ENCODE data around the gene BTN1A1.

The BTN1A1 gene

DNA sequence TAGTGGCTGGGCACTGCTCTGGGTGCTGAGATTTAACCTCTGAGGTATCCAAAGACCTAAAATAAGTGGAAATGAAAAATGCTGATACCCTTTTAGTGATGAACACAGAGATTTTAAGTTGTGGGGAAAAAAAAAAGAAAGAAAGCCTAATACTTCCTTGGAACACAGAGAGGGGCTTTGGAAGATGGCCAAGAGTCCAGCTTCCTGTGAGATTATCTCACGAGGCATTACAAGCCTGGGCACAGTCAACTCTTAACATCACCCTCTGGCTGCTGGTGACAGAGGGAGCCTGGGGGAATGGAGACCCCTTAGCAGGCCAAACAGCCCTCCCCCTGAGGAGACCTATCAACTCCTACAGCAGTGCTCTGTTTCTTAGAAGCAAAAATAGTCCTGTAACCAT lies 22.7 kb upstream of the BTN1A1 start:
- peaks cover 11% of the 10 kb centered on the region for H3K4me1 ChIP-seq (ENCODE audit: insufficient read depth, low read length)

DNA sequence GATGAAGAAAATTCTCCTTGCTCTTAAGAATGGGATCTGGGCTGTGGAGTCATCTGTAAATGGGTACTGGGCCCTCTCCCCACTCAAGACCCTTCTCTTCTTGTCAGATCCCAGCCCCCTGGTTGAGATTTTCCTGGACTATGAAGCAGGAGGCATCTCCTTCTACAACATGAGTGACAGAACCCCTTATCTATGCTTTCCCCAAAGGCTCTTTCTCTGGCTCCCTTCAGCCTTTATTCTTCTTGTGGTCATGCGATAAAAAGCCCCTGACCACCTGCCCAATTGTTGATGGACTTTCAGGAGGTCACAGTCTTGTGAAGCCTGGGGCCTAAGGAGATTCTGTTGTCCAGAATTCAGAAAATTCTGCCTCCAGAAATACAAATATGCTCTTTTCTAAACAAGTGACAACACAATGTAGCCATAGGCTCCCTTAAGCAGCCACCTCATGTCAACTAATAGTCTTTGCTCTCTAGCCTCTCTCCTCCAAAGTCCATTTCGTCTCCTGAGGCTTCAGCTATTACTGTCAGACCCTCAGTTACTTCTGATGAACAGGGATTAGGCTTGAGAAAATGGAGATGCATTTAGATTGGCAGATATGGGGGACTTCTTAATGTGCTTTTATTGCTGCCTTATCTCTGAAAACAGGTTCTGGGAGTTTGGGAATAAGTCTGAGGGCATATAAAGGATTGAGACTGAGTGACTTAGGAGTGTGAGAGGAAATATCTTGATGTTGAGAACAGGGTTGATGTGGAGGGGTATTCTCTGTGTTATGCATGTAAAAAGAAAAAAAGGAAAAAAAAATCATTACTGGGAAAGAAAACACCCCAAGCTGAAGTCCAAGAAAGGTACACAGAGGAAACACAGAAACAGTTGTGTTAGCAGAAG lies 21.8 kb upstream of the BTN1A1 start:
- Histone ChIP-seq H3K9ac (ENCODE audit: low read length) (no peak overlapping the region), H3K27me3 (ENCODE audit: control insufficient read depth in 1 of 2, insufficient read depth in 2 of 2, low read length in 2 of 2) (no peaks in the 10 kb centered on the region), H3K27ac (ENCODE audit: low read depth, low read length) (no peak overlapping the region), H3K4me3 (ENCODE audit: low read depth in 1 of 2, low read length in 2 of 2) (no peak overlapping the region), H3K36me3 (ENCODE audit: insufficient read depth, low read length) (no peaks in the 10 kb centered on the region), H3K9me3 (ENCODE audit: low read length) (no peaks in the 10 kb centered on the region), H3K4me1 (ENCODE audit: insufficient read depth, low read length) (peaks cover 11% of the 10 kb centered on the region)

More for the DNA sequence above, 22.7 kb upstream of the BTN1A1 start:
- no peaks in the 10 kb centered on the region for H3K27me3 ChIP-seq (ENCODE audit: control insufficient read depth in 1 of 2, insufficient read depth in 2 of 2, low read length in 2 of 2)
- H3K27ac ChIP-seq (ENCODE audit: low read depth, low read length) = no peak overlapping the region
- H3K9me3 ChIP-seq (ENCODE audit: low read length) = no peaks in the 10 kb centered on the region
- no peak overlapping the region for H3K9ac ChIP-seq (ENCODE audit: low read length)
- no peak overlapping the region for H3K4me3 ChIP-seq (ENCODE audit: low read depth in 1 of 2, low read length in 2 of 2)
- H3K36me3 ChIP-seq (ENCODE audit: insufficient read depth, low read length) = no peaks in the 10 kb centered on the region

DNA sequence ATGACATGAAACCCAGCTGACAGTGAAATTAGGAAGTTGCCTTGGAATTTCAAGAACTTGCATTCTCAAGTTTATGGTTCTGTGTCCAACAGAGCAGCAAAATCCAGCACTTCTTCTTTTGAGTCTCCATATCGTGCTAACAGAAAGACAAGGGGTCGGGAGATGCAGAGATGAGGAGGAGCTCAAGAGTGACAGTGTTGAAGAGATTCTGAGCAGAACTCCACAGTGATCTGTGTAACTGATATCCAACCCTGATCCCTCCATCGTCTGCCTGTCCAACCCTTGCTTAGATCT lies 21.2 kb upstream of the BTN1A1 start:
- Histone ChIP-seq H3K9ac (ENCODE audit: low read length) (no peak overlapping the region), H3K27ac (ENCODE audit: low read depth, low read length) (no peak overlapping the region), H3K4me1 (ENCODE audit: insufficient read depth, low read length) (peaks cover 11% of the 10 kb centered on the region), H3K4me3 (ENCODE audit: low read depth in 1 of 2, low read length in 2 of 2) (no peak overlapping the region), H3K27me3 (ENCODE audit: control insufficient read depth in 1 of 2, insufficient read depth in 2 of 2, low read length in 2 of 2) (no peaks in the 10 kb centered on the region), H3K9me3 (ENCODE audit: low read length) (no peaks in the 10 kb centered on the region), H3K36me3 (ENCODE audit: insufficient read depth, low read length) (no peaks in the 10 kb centered on the region)

DNA sequence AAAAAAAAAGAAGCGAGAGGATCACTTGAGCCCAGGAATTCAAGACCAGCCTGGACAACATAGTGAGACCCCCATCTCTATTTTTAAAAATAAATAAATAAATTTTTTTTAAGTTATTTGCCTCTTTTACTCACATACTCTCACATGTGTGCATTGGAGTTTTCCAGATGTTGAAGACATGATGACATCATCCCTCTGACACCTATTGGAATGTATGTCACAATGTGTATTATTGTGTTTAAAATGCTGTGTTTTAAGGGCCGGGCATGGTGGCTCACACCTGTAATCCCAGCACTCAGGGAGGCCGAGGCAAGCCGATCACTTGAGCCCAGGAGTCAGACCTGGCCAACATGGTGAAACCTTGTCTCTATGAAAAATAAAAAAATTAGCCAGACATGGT lies 17.8 kb upstream of the BTN1A1 start:
- H3K9me3 ChIP-seq (ENCODE audit: low read length) = no peaks in the 10 kb centered on the region
- no peaks in the 10 kb centered on the region for H3K27me3 ChIP-seq (ENCODE audit: control insufficient read depth in 1 of 2, insufficient read depth in 2 of 2, low read length in 2 of 2)
- H3K27ac ChIP-seq (ENCODE audit: low read depth, low read length) = no peak overlapping the region
- no peak overlapping the region for H3K9ac ChIP-seq (ENCODE audit: low read length)
- no peaks in the 10 kb centered on the region for H3K36me3 ChIP-seq (ENCODE audit: insufficient read depth, low read length)
- no peaks in the 10 kb centered on the region for H3K4me1 ChIP-seq (ENCODE audit: insufficient read depth, low read length)
- H3K4me3 ChIP-seq (ENCODE audit: low read depth in 1 of 2, low read length in 2 of 2) = no peak overlapping the region

DNA sequence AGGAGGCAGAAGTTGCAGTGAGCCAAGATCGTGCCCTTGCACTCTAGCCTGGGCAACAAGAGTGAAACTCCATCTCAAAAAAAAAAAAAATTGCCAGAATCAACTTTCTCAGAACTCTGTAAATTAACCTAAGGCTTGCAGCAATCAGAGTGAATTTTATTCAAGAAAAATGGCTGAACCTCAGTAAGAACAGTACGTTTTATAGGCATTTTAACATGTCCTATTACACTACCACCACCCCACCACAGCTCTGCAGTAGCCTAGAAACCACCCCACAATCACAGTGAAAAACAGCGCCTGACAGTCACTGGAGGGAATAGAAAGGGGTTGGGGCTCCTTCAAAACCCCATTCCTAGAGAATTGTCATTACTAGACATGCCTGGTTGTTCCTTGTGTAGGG lies 16.4 kb upstream of the BTN1A1 start:
- Histone ChIP-seq H3K4me1 (ENCODE audit: insufficient read depth, low read length) (no peaks in the 10 kb centered on the region), H3K9ac (ENCODE audit: low read length) (no peak overlapping the region), H3K9me3 (ENCODE audit: low read length) (no peaks in the 10 kb centered on the region), H3K4me3 (ENCODE audit: low read depth in 1 of 2, low read length in 2 of 2) (no peak overlapping the region), H3K36me3 (ENCODE audit: insufficient read depth, low read length) (no peaks in the 10 kb centered on the region), H3K27ac (ENCODE audit: low read depth, low read length) (no peak overlapping the region), H3K27me3 (ENCODE audit: control insufficient read depth in 1 of 2, insufficient read depth in 2 of 2, low read length in 2 of 2) (no peaks in the 10 kb centered on the region)

DNA sequence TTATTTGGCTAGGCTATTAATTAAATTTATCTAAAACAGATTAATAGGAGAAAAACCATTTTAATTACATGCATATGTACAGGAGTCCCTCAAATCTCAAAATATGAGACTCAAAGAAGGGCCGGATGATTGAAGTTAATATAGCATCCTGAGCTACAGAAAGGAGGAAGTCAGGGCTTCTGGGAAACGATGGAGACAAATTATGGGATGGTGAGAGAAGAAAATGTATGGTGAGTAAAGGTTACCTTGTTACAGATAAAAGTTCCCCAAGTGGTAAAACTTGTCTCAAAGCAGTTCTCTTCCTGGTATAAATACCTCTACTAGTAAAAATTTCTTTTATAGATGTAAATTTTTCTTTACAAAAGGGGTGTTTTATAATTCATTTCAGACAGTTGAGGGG lies 15.9 kb upstream of the BTN1A1 start:
- Histone ChIP-seq H3K4me1 (ENCODE audit: insufficient read depth, low read length) (no peaks in the 10 kb centered on the region), H3K27me3 (ENCODE audit: control insufficient read depth in 1 of 2, insufficient read depth in 2 of 2, low read length in 2 of 2) (no peaks in the 10 kb centered on the region), H3K4me3 (ENCODE audit: low read depth in 1 of 2, low read length in 2 of 2) (no peak overlapping the region), H3K9ac (ENCODE audit: low read length) (no peak overlapping the region), H3K36me3 (ENCODE audit: insufficient read depth, low read length) (no peaks in the 10 kb centered on the region), H3K9me3 (ENCODE audit: low read length) (no peaks in the 10 kb centered on the region), H3K27ac (ENCODE audit: low read depth, low read length) (no peak overlapping the region)

DNA sequence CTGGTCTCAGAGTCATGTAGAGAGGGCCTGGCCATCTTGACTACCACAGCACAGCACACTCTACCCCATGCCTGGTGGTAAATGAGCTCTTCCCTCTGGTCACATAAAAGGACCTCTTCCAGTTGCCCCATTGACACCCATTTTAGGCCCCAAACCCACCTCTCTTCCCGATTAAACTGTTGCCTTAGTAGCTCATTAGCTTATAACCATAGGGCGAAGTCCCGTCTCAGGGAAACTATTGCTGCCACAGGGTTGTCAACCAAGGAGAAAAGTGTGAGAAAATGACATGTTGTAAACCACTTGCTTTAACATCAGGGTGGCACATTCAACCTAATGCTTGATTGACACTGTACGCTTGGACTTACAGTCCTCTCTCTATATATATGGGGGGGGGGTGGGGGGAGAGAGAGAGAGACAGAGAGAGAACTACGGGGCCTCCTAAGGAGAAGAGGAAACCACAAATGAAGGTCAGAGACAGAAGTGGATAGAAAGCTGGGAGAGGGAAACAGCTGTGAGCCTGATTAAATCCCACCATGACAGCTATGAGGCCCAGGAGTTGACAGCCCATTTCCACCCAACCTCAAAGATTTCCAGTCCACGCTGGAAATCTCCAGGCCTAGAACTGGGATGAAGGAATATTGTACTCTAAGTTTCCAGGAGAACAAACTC lies 14.9 kb upstream of the BTN1A1 start:
- no peaks in the 10 kb centered on the region for H3K9me3 ChIP-seq (ENCODE audit: low read length)
- no peak overlapping the region for H3K4me3 ChIP-seq (ENCODE audit: low read depth in 1 of 2, low read length in 2 of 2)

DNA sequence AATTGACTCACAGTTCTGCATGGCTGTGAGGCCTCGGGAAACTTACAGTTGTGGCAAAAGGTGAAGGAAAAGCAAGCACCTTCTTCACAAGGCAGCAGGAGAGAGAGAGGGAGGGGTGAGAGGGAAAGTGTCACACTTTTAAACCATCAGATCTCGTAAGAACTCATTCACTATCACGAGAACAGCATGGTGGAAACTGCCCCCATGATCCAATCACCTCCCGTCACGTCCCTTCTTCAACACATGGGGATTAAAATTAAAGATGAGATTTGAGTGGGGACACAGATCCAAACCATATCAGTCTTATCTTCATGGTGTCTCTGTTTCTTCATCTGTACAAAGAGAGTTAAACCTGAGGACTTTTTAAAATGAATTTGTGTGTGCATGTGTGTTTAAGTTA lies 13.7 kb upstream of the BTN1A1 start:
- Histone ChIP-seq H3K9ac (ENCODE audit: low read length) (no peak overlapping the region), H3K4me3 (ENCODE audit: low read depth in 1 of 2, low read length in 2 of 2) (no peak overlapping the region), H3K27me3 (ENCODE audit: control insufficient read depth in 1 of 2, insufficient read depth in 2 of 2, low read length in 2 of 2) (no peaks in the 10 kb centered on the region)

More for the DNA sequence above, 14.9 kb upstream of the BTN1A1 start:
- Histone ChIP-seq H3K36me3 (ENCODE audit: insufficient read depth, low read length) (no peaks in the 10 kb centered on the region), H3K9ac (ENCODE audit: low read length) (no peak overlapping the region), H3K27ac (ENCODE audit: low read depth, low read length) (no peak overlapping the region), H3K27me3 (ENCODE audit: control insufficient read depth in 1 of 2, insufficient read depth in 2 of 2, low read length in 2 of 2) (no peaks in the 10 kb centered on the region), H3K4me1 (ENCODE audit: insufficient read depth, low read length) (no peaks in the 10 kb centered on the region)

DNA sequence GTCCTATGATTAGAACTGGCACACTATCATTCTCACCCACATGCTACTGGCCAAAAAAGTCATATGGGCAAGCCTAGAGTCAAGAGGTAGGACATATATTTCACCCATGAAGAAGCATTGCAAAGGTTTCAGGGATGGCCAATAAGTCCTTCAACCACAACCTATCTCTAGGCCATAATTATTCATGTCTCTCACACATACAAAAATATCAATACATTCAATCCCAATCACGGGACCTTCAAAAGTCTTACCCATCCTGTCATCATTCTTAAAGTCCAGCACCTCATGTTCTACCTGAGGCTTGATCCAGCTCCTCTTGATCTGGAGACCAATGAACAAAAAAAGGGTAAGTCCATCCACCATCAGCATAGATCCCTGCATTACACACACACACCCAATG lies 12.6 kb upstream of the BTN1A1 start:
- H3K27me3 ChIP-seq (ENCODE audit: control insufficient read depth in 1 of 2, insufficient read depth in 2 of 2, low read length in 2 of 2) = no peaks in the 10 kb centered on the region
- no peaks in the 10 kb centered on the region for H3K36me3 ChIP-seq (ENCODE audit: insufficient read depth, low read length)
- no peaks in the 10 kb centered on the region for H3K4me1 ChIP-seq (ENCODE audit: insufficient read depth, low read length)
- H3K27ac ChIP-seq (ENCODE audit: low read depth, low read length) = no peak overlapping the region
- no peaks in the 10 kb centered on the region for H3K9me3 ChIP-seq (ENCODE audit: low read length)
- H3K4me3 ChIP-seq (ENCODE audit: low read depth in 1 of 2, low read length in 2 of 2) = no peak overlapping the region
- H3K9ac ChIP-seq (ENCODE audit: low read length) = no peak overlapping the region

More for the DNA sequence above, 13.7 kb upstream of the BTN1A1 start:
- Histone ChIP-seq H3K27ac (ENCODE audit: low read depth, low read length) (no peak overlapping the region), H3K36me3 (ENCODE audit: insufficient read depth, low read length) (no peaks in the 10 kb centered on the region), H3K4me1 (ENCODE audit: insufficient read depth, low read length) (no peaks in the 10 kb centered on the region), H3K9me3 (ENCODE audit: low read length) (no peaks in the 10 kb centered on the region)

DNA sequence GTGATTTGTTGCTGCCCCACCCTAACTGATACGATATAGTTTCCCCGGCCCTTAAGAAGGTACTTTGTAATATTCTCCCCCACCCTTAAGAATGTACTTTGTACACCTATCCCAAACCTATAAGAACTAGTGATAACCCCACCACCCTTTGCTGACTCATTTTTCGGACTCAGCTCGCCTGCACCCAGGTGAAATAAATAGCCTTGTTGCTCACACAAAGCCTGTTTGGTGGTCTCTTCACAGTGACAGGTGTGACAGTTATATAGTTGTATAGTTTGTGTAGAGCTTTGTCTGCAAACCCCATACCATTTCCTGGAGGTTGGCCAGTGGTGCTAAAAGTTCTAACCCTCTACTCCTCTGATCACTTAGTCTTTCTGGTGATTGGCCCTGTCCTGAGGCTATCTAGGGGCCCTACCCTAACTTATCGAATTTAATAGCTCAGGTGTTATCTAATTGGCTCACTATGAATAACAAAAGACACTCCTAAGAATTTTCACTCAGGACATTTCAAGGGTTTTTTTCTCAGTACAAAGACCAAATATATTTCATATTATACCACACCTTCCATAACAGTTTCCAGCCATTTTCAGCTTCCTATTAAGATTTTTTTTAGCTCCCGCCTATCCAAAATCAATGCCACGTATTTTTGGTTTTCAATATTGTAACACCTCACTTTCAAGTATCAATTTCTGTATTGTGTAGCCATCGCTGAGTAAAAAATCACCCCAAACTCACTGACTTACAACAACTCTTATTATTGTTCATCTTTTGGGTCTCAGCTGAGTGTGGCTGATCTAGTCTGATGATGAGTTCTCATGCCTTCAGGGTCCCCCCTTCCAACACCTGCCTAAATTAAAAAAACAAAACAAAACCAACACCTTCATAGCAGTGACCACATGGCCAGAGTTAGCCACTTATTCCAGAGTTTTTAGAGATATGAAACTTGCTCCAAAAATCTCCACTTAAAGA lies 9.8 kb upstream of the BTN1A1 start:
- Histone ChIP-seq H3K4me3 (ENCODE audit: low read depth in 1 of 2, low read length in 2 of 2) (no peak overlapping the region), H3K9me3 (ENCODE audit: low read length) (no peaks in the 10 kb centered on the region), H3K27ac (ENCODE audit: low read depth, low read length) (no peak overlapping the region), H3K36me3 (ENCODE audit: insufficient read depth, low read length) (no peaks in the 10 kb centered on the region), H3K27me3 (ENCODE audit: control insufficient read depth in 1 of 2, insufficient read depth in 2 of 2, low read length in 2 of 2) (no peaks in the 10 kb centered on the region), H3K9ac (ENCODE audit: low read length) (no peak overlapping the region), H3K4me1 (ENCODE audit: insufficient read depth, low read length) (no peaks in the 10 kb centered on the region)

DNA sequence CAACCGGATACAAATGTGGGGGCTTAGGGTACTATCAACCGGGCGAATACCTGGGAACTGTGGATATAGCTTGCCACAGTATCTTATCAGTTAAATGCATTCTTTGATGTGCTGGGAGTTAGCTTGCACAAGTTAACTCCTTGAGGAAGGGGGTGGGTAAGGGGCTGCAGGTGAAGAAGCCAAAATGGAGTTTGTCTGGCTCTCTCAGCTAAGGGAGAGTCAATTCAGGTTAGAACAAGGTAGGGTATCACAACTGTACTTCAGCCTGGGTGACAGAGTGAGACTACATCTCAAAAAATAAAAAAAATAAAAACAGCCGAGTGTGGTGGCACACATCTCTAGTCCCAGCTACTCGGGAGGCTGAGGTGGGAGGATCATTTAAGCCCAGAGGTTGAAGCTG lies 8.5 kb upstream of the BTN1A1 start:
- Histone ChIP-seq H3K4me3 (ENCODE audit: low read depth in 1 of 2, low read length in 2 of 2) (no peak overlapping the region), H3K9me3 (ENCODE audit: low read length) (no peaks in the 10 kb centered on the region), H3K4me1 (ENCODE audit: insufficient read depth, low read length) (no peaks in the 10 kb centered on the region)

More for the DNA sequence above, 8.5 kb upstream of the BTN1A1 start:
- H3K9ac ChIP-seq (ENCODE audit: low read length) = no peak overlapping the region
- H3K36me3 ChIP-seq (ENCODE audit: insufficient read depth, low read length) = no peaks in the 10 kb centered on the region
- no peak overlapping the region for H3K27ac ChIP-seq (ENCODE audit: low read depth, low read length)
- no peaks in the 10 kb centered on the region for H3K27me3 ChIP-seq (ENCODE audit: control insufficient read depth in 1 of 2, insufficient read depth in 2 of 2, low read length in 2 of 2)

All from muscle layer of colon (tissue), 2 donors.